ENCODE measurements around the gene DYNLT1. TPM values are rescaled to one million over a fixed set of nuclear protein-coding genes. Genes with fewer than 3 reads are reported as not detected.

Gene DYNLT1
- total and polyA plus RNA-seq, 2 donors from 2014 or later, result 145 to 406 TPM

GRCh38 chr6:158669145-158670035 lies 24.8 kb upstream of the DYNLT1 start:
- Histone ChIP-seq H3K4me3 (ENCODE audit: low read length in 3 of 3) (no peak overlapping the region), H3K27ac (ENCODE audit: low read depth in 2 of 2, low read length in 2 of 2) (no peak overlapping the region), H3K4me1 (ENCODE audit: control insufficient read depth in 2 of 3, insufficient read depth in 2 of 3, low read depth in 1 of 3, low read length in 3 of 3) (no peaks in the 10 kb centered on the region), H3K36me3 (ENCODE audit: control insufficient read depth in 2 of 3, insufficient read depth in 3 of 3, low read length in 3 of 3) (no peaks in the 10 kb centered on the region), H3K27me3 (ENCODE audit: control insufficient read depth, insufficient read depth, low read length) (no peaks in the 10 kb centered on the region), H3K9ac (ENCODE audit: low read length in 3 of 3) (no peak overlapping the region), H3K9me3 (ENCODE audit: control insufficient read depth in 2 of 3, insufficient read depth in 1 of 3, low read length in 3 of 3) (no peaks in the 10 kb centered on the region)
- intact Hi-C loops (cut with DNase I), result no loop called here
- DNase-seq (no peak), FAIRE-seq (no peak)
- TF ChIP-seq CTCF (IDR thresholded peaks at IDR 0.05; ENCODE audit: borderline replicate concordance, extremely low read depth, insufficient read depth), result no peak

- H3K9ac ChIP-seq (ENCODE audit: low read length in 3 of 3), result no peak overlapping the region
- no peaks in the 10 kb centered on the region for H3K27me3 ChIP-seq (ENCODE audit: control insufficient read depth, insufficient read depth, low read length)
- intact Hi-C loops (cut with DNase I), result no loop called here
- H3K27ac ChIP-seq (ENCODE audit: low read depth in 2 of 2, low read length in 2 of 2), result no peak overlapping the region
- no peak for FAIRE-seq
- no peak overlapping the region for H3K4me3 ChIP-seq (ENCODE audit: low read length in 3 of 3)
- no peak for TF ChIP-seq CTCF (IDR thresholded peaks at IDR 0.05; ENCODE audit: borderline replicate concordance, extremely low read depth, insufficient read depth)
- H3K36me3 ChIP-seq (ENCODE audit: control insufficient read depth in 2 of 3, insufficient read depth in 3 of 3, low read length in 3 of 3), result no peaks in the 10 kb centered on the region
- DNase-seq, result no peak
- H3K9me3 ChIP-seq (ENCODE audit: control insufficient read depth in 2 of 3, insufficient read depth in 1 of 3, low read length in 3 of 3), result no peaks in the 10 kb centered on the region
- H3K4me1 ChIP-seq (ENCODE audit: control insufficient read depth in 2 of 3, insufficient read depth in 2 of 3, low read depth in 1 of 3, low read length in 3 of 3), result no peaks in the 10 kb centered on the region
These were observed 24.2 kb upstream of the DYNLT1 start for GRCh38 chr6:158668707-158669103.

- Histone ChIP-seq H3K9me3 (ENCODE audit: control insufficient read depth in 2 of 3, insufficient read depth in 1 of 3, low read length in 3 of 3) (no peaks in the 10 kb centered on the region), H3K4me1 (ENCODE audit: control insufficient read depth in 2 of 3, insufficient read depth in 2 of 3, low read depth in 1 of 3, low read length in 3 of 3) (no peaks in the 10 kb centered on the region), H3K9ac (ENCODE audit: low read length in 3 of 3) (no peak overlapping the region), H3K27me3 (ENCODE audit: control insufficient read depth, insufficient read depth, low read length) (no peaks in the 10 kb centered on the region), H3K4me3 (ENCODE audit: low read length in 3 of 3) (no peak overlapping the region), H3K36me3 (ENCODE audit: control insufficient read depth in 2 of 3, insufficient read depth in 3 of 3, low read length in 3 of 3) (no peaks in the 10 kb centered on the region), H3K27ac (ENCODE audit: low read depth in 2 of 2, low read length in 2 of 2) (no peak overlapping the region)
- intact Hi-C loops (cut with DNase I), result no loop called here
- TF ChIP-seq CTCF (IDR thresholded peaks at IDR 0.05; ENCODE audit: borderline replicate concordance, extremely low read depth, insufficient read depth), result no peak
- FAIRE-seq (no peak), DNase-seq (no peak)
These were observed 22.9 kb upstream of the DYNLT1 start for GRCh38 chr6:158667360-158667981.
